HG03060 (cell line): ENCODE measurements around the gene RMI2.

Source experiments
- ATAC-seq: cut with Tn5 transposase; IDR thresholded peaks from one replicate; pipeline ENCODE4 v1.9.1; 2021; ENCODE audit warnings: low read depth, moderate number of reproducible peaks; ENCODE audit not compliant: unreplicated experiment

The RMI2 gene

GRCh38 chr16:11309895-11310633 is 35.2 kb upstream of the RMI2 start:
- peak; percentile 43 for ATAC-seq

GRCh38 chr16:11310634-11310977 is 34.7 kb upstream of the RMI2 start:
- ATAC-seq: no peak

- ATAC-seq: peak; percentile 34
Observed at GRCh38 chr16:11310997-11311561, 34.2 kb upstream of the RMI2 start.

- no peak for ATAC-seq
Observed at GRCh38 chr16:11312718-11313492, 32.4 kb upstream of the RMI2 start.

- ATAC-seq: no peak
Observed at GRCh38 chr16:11313493-11314308, 31.6 kb upstream of the RMI2 start.

GRCh38 chr16:11314309-11314894 is 30.9 kb upstream of the RMI2 start:
- ATAC-seq: no peak

GRCh38 chr16:11315510-11315909 is 29.7 kb upstream of the RMI2 start:
- no peak for ATAC-seq

GRCh38 chr16:11316331-11317015 is 28.8 kb upstream of the RMI2 start:
- no peak for ATAC-seq

- ATAC-seq: no peak
Observed at GRCh38 chr16:11318817-11319216, 26.4 kb upstream of the RMI2 start.

- ATAC-seq: no peak
Observed at GRCh38 chr16:11319529-11320146, 25.6 kb upstream of the RMI2 start.

- ATAC-seq: no peak
Observed at GRCh38 chr16:11320170-11320569, 25.1 kb upstream of the RMI2 start.

- no peak for ATAC-seq
Observed at GRCh38 chr16:11321662-11322061, 23.6 kb upstream of the RMI2 start.

- no peak for ATAC-seq
Observed at GRCh38 chr16:11322823-11323222, 22.4 kb upstream of the RMI2 start.

GRCh38 chr16:11323551-11324336 is 21.5 kb upstream of the RMI2 start:
- no peak for ATAC-seq

GRCh38 chr16:11325404-11326083 is 19.7 kb upstream of the RMI2 start:
- ATAC-seq: no peak

- no peak for ATAC-seq
Observed at GRCh38 chr16:11326084-11326736, 19.0 kb upstream of the RMI2 start.

GRCh38 chr16:11326737-11327276 is 18.5 kb upstream of the RMI2 start:
- no peak for ATAC-seq
